H1 (cell line): ENCODE data around the gene TEAD3. TPM values are rescaled to one million over a fixed set of nuclear protein-coding genes. Genes with fewer than 3 reads are reported as not detected.

Source experiments
- ASH2L ChIP-seq: fragments of 200-600, 300-600 bp; sonication (generic); IDR thresholded peaks from one replicate; pipeline ENCODE4 v1.7.1; 2017; ENCODE audit warnings: low read length
- CEBPB ChIP-seq: IDR thresholded peaks from 2 replicates; pipeline ENCODE4 v1.6.1; 2012; ENCODE audit warnings: low read depth, low read length
- EZH2 ChIP-seq: fragments of 200-600 bp; sonication (generic); IDR thresholded peaks from 2 replicates; pipeline ENCODE4 v1.7.1; 2012; ENCODE audit warnings: low read depth, mild to moderate bottlenecking, moderate library complexity, low read length, inconsistent platforms; ENCODE audit not compliant: severe bottlenecking
- GABPA ChIP-seq: IDR thresholded peaks from 2 replicates; pipeline ENCODE4 v1.6.1; 2011; ENCODE audit warnings: mild to moderate bottlenecking, low read length, moderate library complexity, borderline replicate concordance; ENCODE audit not compliant: insufficient read depth
- KDM1A ChIP-seq: fragments of 200-600, 300-600 bp; sonication (generic); IDR thresholded peaks from 2 replicates; pipeline ENCODE4 v1.7.1; 2016; ENCODE audit warnings: mild to moderate bottlenecking, low read length, borderline replicate concordance
- NRF1 ChIP-seq: IDR thresholded peaks from 2 replicates; pipeline ENCODE4 v1.6.1; 2011; ENCODE audit warnings: mild to moderate bottlenecking, low read depth, low read length, improper control_type of control experiment
- POLR2AphosphoS5 ChIP-seq: IDR thresholded peaks from 2 replicates; pipeline ENCODE4 v1.6.1; 2011; ENCODE audit warnings: low read depth, low read length
- RNF2 ChIP-seq: fragments of 200-900, 300-1000 bp; sonication (generic); IDR thresholded peaks from 2 replicates; pipeline ENCODE4 v1.7.1; 2016; ENCODE audit warnings: borderline replicate concordance, low read depth, mild to moderate bottlenecking, antibody characterized with exemption, low read length; ENCODE audit not compliant: poor library complexity, severe bottlenecking; ENCODE audit errors: missing control alignments
- SAP30 ChIP-seq: fragments of 300-600 bp; sonication (generic); IDR thresholded peaks from 2 replicates; pipeline ENCODE4 v1.7.1; 2012; ENCODE audit warnings: low read length, moderate library complexity, mild to moderate bottlenecking, inconsistent platforms; ENCODE audit not compliant: insufficient read depth, insufficient replicate concordance
- SIN3A ChIP-seq, 2 experiments: IDR thresholded peaks in 1 of 2; conservative IDR thresholded peaks in 1 of 2; 2 replicates each; pipeline ENCODE4 v1.6.1; 2011 to 2012; ENCODE audit warnings: low read length in 2 of 2, improper control_type of control experiment in 1 of 2, low read depth in 1 of 2, mild to moderate bottlenecking in 1 of 2
- SUZ12 ChIP-seq: fragments of 200-600 bp; sonication (generic); IDR thresholded peaks from 2 replicates; pipeline ENCODE4 v1.6.1; 2012; ENCODE audit warnings: mild to moderate bottlenecking, inconsistent platforms, low read length, moderate library complexity, mixed read lengths
- TAF1 ChIP-seq: IDR thresholded peaks from 2 replicates; pipeline ENCODE4 v1.6.1; 2011; ENCODE audit warnings: mild to moderate bottlenecking, low read depth, low read length
- polyA plus RNA-seq, 7 experiments: library from polyadenylated mRNA; depleted of rRNA in 3 of 7; stranded (reverse) in 5 of 7; unstranded in 2 of 7; fragments of >200 nt in 5 of 7; fragments of 200-250 nt in 2 of 7; gene quantifications; 1 replicate in 5 of 7; 2 replicates in 1 of 7; 4 replicates in 1 of 7; pipeline versions ENCODE4 v1.2.1 to v1.2.3, GENCODE V29; 2011 to 2013; ENCODE audit warnings: missing spikeins in 2 of 7, mixed read lengths in 2 of 7
- total RNA-seq: library from RNA; stranded (reverse); fragmentation: NEBNext Ultra II Directional; extraction: Animal tissue kit (Norgen Biotek cat#: 25700); gene quantifications from 2 replicates; pipeline ENCODE4 v1.2.1, GENCODE V29; 2021
- TF ChIP-seq, protein P1 (sequence below): IDR thresholded peaks from 2 replicates; pipeline ENCODE4 v1.6.1; 2012; ENCODE audit warnings: inconsistent platforms

Gene TEAD3
- total and polyA plus RNA-seq, 2 of the 8 experiments (the other 6 are each of a cell fraction or from before 2014, with no cell fraction given) = 20.1 to 28.7 TPM

DNA sequence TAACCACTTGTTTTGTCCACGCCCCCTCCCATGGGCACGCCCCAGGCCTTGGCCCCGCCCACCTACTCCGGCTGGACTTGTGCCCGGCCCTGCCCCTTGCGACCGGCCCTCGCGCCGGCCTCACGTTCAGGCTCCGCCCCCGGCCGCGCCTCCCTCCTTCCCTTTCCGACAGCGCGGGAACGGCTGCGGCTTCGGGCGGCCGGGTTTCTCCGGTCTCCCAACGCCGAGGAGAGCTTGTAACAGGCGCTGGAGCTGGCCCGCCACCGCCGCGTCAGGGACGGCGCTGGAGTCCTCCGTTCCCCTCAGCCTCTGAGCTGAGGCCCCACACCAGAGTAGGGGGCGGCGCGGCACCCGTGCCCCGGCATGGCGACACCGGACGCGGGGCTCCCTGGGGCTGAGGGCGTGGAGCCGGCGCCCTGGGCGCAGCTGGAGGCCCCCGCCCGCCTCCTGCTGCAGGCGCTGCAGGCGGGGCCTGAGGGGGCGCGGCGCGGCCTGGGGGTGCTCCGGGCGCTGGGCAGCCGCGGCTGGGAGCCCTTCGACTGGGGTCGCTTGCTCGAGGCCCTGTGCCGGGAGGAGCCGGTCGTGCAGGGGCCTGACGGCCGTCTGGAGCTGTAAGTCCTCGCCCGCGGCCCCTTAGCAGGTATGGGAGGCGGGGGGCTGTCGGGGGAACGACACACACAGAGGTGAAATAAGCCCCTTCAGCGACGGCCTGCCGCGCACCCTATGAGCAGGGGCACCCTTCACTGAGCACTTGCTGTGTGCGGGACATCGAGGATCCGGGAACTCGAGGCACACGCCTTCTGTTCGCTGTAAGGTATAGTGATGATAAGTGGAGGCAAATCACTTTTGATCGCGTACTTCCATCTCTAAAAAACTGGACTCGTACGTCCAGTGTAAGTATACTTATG, 44.4 kb downstream of the TEAD3 start, which contains the start of gene FANCE (continued):
- no peak for TF ChIP-seq KDM1A
- TF ChIP-seq CEBPB = no peak
- TF ChIP-seq, protein P1, sequence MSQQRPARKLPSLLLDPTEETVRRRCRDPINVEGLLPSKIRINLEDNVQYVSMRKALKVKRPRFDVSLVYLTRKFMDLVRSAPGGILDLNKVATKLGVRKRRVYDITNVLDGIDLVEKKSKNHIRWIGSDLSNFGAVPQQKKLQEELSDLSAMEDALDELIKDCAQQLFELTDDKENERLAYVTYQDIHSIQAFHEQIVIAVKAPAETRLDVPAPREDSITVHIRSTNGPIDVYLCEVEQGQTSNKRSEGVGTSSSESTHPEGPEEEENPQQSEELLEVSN = peak; percentile 90
- TF ChIP-seq SAP30 = no peak
- no peak for TF ChIP-seq GABPA
- peak; percentile 35 for TF ChIP-seq ASH2L
- no peak for TF ChIP-seq RNF2
- no peak for TF ChIP-seq EZH2
- TF ChIP-seq POLR2AphosphoS5 = no peak
- no peak for TF ChIP-seq SUZ12
- TF ChIP-seq SIN3A (conservative IDR thresholded peaks at IDR 0.05 in 1 of 2, IDR thresholded peaks at IDR 0.05 in 1 of 2; ENCODE audit: low read depth in 1 of 2, low read length in 2 of 2) = peak in 1 of 2 experiments; percentile 19; a peak in 1 of 4 replicates
- TF ChIP-seq NRF1 = no peak
- no peak for TF ChIP-seq TAF1
